H1 (cell line): ENCODE results near the gene TSSK6. TPM values are rescaled to one million over a fixed set of nuclear protein-coding genes. Genes with fewer than 3 reads are reported as not detected.

Experiments used
- ASH2L ChIP-seq: fragments of 200-600, 300-600 bp; sonication (generic); IDR thresholded peaks from one replicate; pipeline ENCODE4 v1.7.1; 2017; ENCODE audit warnings: low read length
- BACH1 ChIP-seq: IDR thresholded peaks from 2 replicates; pipeline ENCODE4 v1.6.1; 2012; ENCODE audit warnings: low read length, improper control_type of control experiment
- CEBPB ChIP-seq: IDR thresholded peaks from 2 replicates; pipeline ENCODE4 v1.6.1; 2012; ENCODE audit warnings: low read depth, low read length
- CTBP2 ChIP-seq: IDR thresholded peaks from 2 replicates; pipeline ENCODE4 v1.7.0; 2011; ENCODE audit warnings: borderline replicate concordance, mild to moderate bottlenecking, moderate library complexity, mixed read lengths, low read length; ENCODE audit not compliant: insufficient read depth, insufficient read length
- GABPA ChIP-seq: IDR thresholded peaks from 2 replicates; pipeline ENCODE4 v1.6.1; 2011; ENCODE audit warnings: mild to moderate bottlenecking, low read length, moderate library complexity, borderline replicate concordance; ENCODE audit not compliant: insufficient read depth
- GTF2F1 ChIP-seq: IDR thresholded peaks from 2 replicates; pipeline ENCODE4 v1.6.1; 2012; ENCODE audit warnings: low read depth, low read length, improper control_type of control experiment, borderline replicate concordance
- KDM1A ChIP-seq: fragments of 200-600, 300-600 bp; sonication (generic); IDR thresholded peaks from 2 replicates; pipeline ENCODE4 v1.7.1; 2016; ENCODE audit warnings: mild to moderate bottlenecking, low read length, borderline replicate concordance
- KDM4A ChIP-seq: IDR thresholded peaks from one replicate; pipeline ENCODE4 v1.7.1; 2012; ENCODE audit warnings: low read depth, mild to moderate bottlenecking, moderate library complexity, low read length, inconsistent platforms; ENCODE audit not compliant: severe bottlenecking
- KDM5A ChIP-seq: fragments of 200-600 bp; IDR thresholded peaks from 2 replicates; pipeline ENCODE4 v1.7.1; 2012; ENCODE audit warnings: mild to moderate bottlenecking, low read length, inconsistent platforms, mixed read lengths
- MAX ChIP-seq: IDR thresholded peaks from 2 replicates; pipeline ENCODE4 v1.6.1; 2012; ENCODE audit warnings: inconsistent platforms
- POLR2A ChIP-seq, 2 experiments: IDR thresholded peaks; 1 replicate in 1 of 2; 2 replicates in 1 of 2; pipeline ENCODE4 v1.6.1; 2011; ENCODE audit warnings: low read depth in 2 of 2, low read length in 2 of 2, mild to moderate bottlenecking in 2 of 2; ENCODE audit errors: control extremely low read depth in 1 of 2
- POLR2AphosphoS5 ChIP-seq: IDR thresholded peaks from 2 replicates; pipeline ENCODE4 v1.6.1; 2011; ENCODE audit warnings: low read depth, low read length
- POU5F1 ChIP-seq: IDR thresholded peaks from 2 replicates; pipeline ENCODE4 v1.6.1; 2011; ENCODE audit warnings: low read depth, mild to moderate bottlenecking, low read length, moderate library complexity
- RFX5 ChIP-seq: IDR thresholded peaks from 2 replicates; pipeline ENCODE4 v1.6.1; 2011; ENCODE audit warnings: low read depth, low read length, improper control_type of control experiment, borderline replicate concordance
- RNF2 ChIP-seq: fragments of 200-900, 300-1000 bp; sonication (generic); IDR thresholded peaks from 2 replicates; pipeline ENCODE4 v1.7.1; 2016; ENCODE audit warnings: borderline replicate concordance, low read depth, mild to moderate bottlenecking, antibody characterized with exemption, low read length; ENCODE audit not compliant: poor library complexity, severe bottlenecking; ENCODE audit errors: missing control alignments
- RXRA ChIP-seq: IDR thresholded peaks from 2 replicates; pipeline ENCODE4 v1.6.1; 2011; ENCODE audit warnings: low read depth, mild to moderate bottlenecking, low read length, moderate library complexity; ENCODE audit not compliant: insufficient read depth
- SIN3A ChIP-seq, 2 experiments: IDR thresholded peaks in 1 of 2; conservative IDR thresholded peaks in 1 of 2; 2 replicates each; pipeline ENCODE4 v1.6.1; 2011 to 2012; ENCODE audit warnings: low read length in 2 of 2, improper control_type of control experiment in 1 of 2, low read depth in 1 of 2, mild to moderate bottlenecking in 1 of 2
- SP1 ChIP-seq: IDR thresholded peaks from 2 replicates; pipeline ENCODE4 v1.6.1; 2011; ENCODE audit warnings: low read depth, low read length
- polyA plus RNA-seq, 7 experiments: library from polyadenylated mRNA; depleted of rRNA in 3 of 7; stranded (reverse) in 5 of 7; unstranded in 2 of 7; fragments of >200 nt in 5 of 7; fragments of 200-250 nt in 2 of 7; gene quantifications; 1 replicate in 5 of 7; 2 replicates in 1 of 7; 4 replicates in 1 of 7; pipeline versions ENCODE4 v1.2.1 to v1.2.3, GENCODE V29; 2011 to 2013; ENCODE audit warnings: missing spikeins in 2 of 7, mixed read lengths in 2 of 7
- total RNA-seq: library from RNA; stranded (reverse); fragmentation: NEBNext Ultra II Directional; extraction: Animal tissue kit (Norgen Biotek cat#: 25700); gene quantifications from 2 replicates; pipeline ENCODE4 v1.2.1, GENCODE V29; 2021
- TF ChIP-seq, protein P1 (sequence below): IDR thresholded peaks from 2 replicates; pipeline ENCODE4 v1.6.1; 2011; ENCODE audit warnings: low read length, improper control_type of control experiment
- TF ChIP-seq, protein P2 (sequence below): IDR thresholded peaks from 2 replicates; pipeline ENCODE4 v1.6.1; 2012; ENCODE audit warnings: low read length, inconsistent platforms

The TSSK6 gene
- total and polyA plus RNA-seq, 2 of the 8 experiments (the other 6 are each of a cell fraction or from before 2014, with no cell fraction given), result 3.6 to 7.8 TPM

GRCh38 chr19:19464339-19465098, 50.8 kb downstream of the TSSK6 start (continued):
- peak; percentile 21 to 36; a peak in 1 of 4 replicates for TF ChIP-seq SIN3A (conservative IDR thresholded peaks at IDR 0.05 in 1 of 2, IDR thresholded peaks at IDR 0.05 in 1 of 2; ENCODE audit: low read depth in 1 of 2, low read length in 2 of 2)
- TF ChIP-seq RNF2, result no peak
- TF ChIP-seq CEBPB, result no peak
- peak; percentile 60; the same call in 1 of the 2 replicates for TF ChIP-seq POLR2AphosphoS5
- TF ChIP-seq KDM5A, result no peak
- TF ChIP-seq GTF2F1, result no peak
- TF ChIP-seq BACH1, result peak; percentile 98
- peak; percentile 64 for TF ChIP-seq ASH2L
- TF ChIP-seq POLR2A (IDR thresholded peaks at IDR 0.05; ENCODE audit: control extremely low read depth in 1 of 2, low read depth in 2 of 2, low read length in 2 of 2), result peak in 1 of 2 experiments; percentile 59; a peak in 2 of 3 replicates
- no peak for TF ChIP-seq CTBP2
- no peak for TF ChIP-seq KDM4A
- TF ChIP-seq KDM1A, result no peak; the same call in 1 of the 2 replicates
- TF ChIP-seq RXRA, result no peak
- TF ChIP-seq, protein P1, sequence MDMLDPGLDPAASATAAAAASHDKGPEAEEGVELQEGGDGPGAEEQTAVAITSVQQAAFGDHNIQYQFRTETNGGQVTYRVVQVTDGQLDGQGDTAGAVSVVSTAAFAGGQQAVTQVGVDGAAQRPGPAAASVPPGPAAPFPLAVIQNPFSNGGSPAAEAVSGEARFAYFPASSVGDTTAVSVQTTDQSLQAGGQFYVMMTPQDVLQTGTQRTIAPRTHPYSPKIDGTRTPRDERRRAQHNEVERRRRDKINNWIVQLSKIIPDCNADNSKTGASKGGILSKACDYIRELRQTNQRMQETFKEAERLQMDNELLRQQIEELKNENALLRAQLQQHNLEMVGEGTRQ, result peak; percentile 74; the same call in 1 of the 2 replicates
- peak; percentile 41; the same call in 1 of the 2 replicates for TF ChIP-seq SP1
- no peak for TF ChIP-seq POU5F1
- no peak for TF ChIP-seq GABPA
- no peak for TF ChIP-seq RFX5
- TF ChIP-seq MAX, result 0 out of 2 replicates have a peak, but pooled peaks have one; percentile 19
- TF ChIP-seq, protein P2, sequence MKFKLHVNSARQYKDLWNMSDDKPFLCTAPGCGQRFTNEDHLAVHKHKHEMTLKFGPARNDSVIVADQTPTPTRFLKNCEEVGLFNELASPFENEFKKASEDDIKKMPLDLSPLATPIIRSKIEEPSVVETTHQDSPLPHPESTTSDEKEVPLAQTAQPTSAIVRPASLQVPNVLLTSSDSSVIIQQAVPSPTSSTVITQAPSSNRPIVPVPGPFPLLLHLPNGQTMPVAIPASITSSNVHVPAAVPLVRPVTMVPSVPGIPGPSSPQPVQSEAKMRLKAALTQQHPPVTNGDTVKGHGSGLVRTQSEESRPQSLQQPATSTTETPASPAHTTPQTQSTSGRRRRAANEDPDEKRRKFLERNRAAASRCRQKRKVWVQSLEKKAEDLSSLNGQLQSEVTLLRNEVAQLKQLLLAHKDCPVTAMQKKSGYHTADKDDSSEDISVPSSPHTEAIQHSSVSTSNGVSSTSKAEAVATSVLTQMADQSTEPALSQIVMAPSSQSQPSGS, result peak; percentile 97
